AG09309 (cell line): ENCODE results near the gene HSPBAP1.

Experiments
- DNase-seq: peaks from one replicate; pipeline ENCODE4 v3.0.0-alpha.2; 2010; ENCODE audit warnings: low read depth
- H3K4me3 ChIP-seq: 2 replicates; pipeline ENCODE4 v1.5.1; 2011; ENCODE audit warnings: mild to moderate bottlenecking, low read depth, low read length, moderate library complexity; ENCODE audit not compliant: control insufficient read depth
- CTCF ChIP-seq: IDR thresholded peaks from 2 replicates; pipeline ENCODE4 v1.5.1; 2011; ENCODE audit warnings: mild to moderate bottlenecking, low read depth, low read length, inconsistent platforms; ENCODE audit not compliant: insufficient read depth, control insufficient read depth; ENCODE audit errors: missing control alignments

HSPBAP1 gene

GRCh38 chr3:122774564-122774963 lies 19.1 kb downstream of the HSPBAP1 start:
- no peak overlapping the region for H3K4me3 ChIP-seq
- TF ChIP-seq CTCF, result peak; percentile 13
- DNase-seq, result no peak

- H3K4me3 ChIP-seq, result no peak overlapping the region
- DNase-seq, result no peak
- TF ChIP-seq CTCF, result no peak
Observed at GRCh38 chr3:122773944-122774509, 19.6 kb downstream of the HSPBAP1 start.

- no peak overlapping the region for H3K4me3 ChIP-seq
- TF ChIP-seq CTCF, result no peak
- DNase-seq, result no peak
Observed at GRCh38 chr3:122772827-122773226, 20.8 kb downstream of the HSPBAP1 start.

GRCh38 chr3:122770521-122771202 lies 23.0 kb downstream of the HSPBAP1 start:
- TF ChIP-seq CTCF, result no peak

GRCh38 chr3:122767540-122768372 lies 25.9 kb downstream of the HSPBAP1 start:
- H3K4me3 ChIP-seq, result no peak overlapping the region
- DNase-seq, result no peak
- no peak for TF ChIP-seq CTCF

More at GRCh38 chr3:122770521-122771202, 23.0 kb downstream of the HSPBAP1 start:
- H3K4me3 ChIP-seq, result no peak overlapping the region
- DNase-seq, result no peak

GRCh38 chr3:122766430-122766829 lies 27.2 kb downstream of the HSPBAP1 start:
- TF ChIP-seq CTCF, result no peak
- no peak overlapping the region for H3K4me3 ChIP-seq
- DNase-seq, result no peak
